GM21619 (cell line): ENCODE data around the gene EPB41L4A.

Experiments
- ATAC-seq: cut with Tn5 transposase; IDR thresholded peaks from one replicate; pipeline ENCODE4 v1.9.1; 2021; ENCODE audit not compliant: unreplicated experiment

Gene EPB41L4A

DNA sequence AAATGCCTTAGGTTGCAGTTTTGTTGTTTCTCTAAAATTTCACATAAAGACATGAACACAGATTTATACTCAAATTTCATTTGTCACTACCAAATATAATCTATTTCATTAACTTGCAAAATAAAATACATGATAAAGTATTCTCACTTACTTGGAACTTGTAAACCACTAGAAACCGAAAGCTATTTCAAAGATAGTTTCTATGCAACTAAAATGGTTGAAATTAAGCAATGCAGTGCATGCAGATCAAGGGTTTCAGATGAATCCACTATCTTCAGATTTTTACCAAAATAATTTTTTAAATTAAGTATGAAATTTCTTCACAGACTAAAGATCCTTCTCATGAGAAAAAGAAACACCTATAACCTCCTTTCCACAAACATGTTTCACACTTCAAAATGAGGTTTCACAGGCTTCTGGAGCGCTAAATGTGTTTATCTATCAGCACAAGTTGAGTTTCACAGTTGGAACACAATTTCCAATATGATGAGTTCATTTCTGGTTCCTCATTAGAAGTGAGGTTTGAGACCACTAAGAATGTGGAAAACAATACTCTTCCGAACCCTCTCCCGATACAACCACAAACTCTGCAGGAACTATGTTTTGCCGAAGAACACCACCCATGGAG is 63.9 kb downstream of the EPB41L4A start:
- no peak for ATAC-seq

DNA sequence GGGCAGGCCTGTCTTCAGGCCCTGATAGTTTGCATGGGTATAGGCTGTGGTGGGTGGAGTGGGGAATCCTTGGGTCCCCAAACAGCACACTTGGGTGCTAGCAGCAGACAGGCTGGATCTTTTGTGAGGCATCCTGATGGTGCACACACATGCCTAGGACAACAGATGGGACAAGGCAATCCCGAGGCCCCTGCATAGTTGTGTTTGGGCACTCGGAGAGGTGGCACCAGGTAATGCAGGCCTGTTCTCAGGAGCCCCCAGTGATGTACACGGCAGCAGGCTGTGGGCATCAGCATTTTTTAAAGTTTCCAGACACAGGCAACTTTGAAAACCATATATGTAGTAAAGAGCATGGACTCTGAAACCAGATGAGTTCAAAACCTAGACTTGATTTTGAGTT is 65.4 kb downstream of the EPB41L4A start:
- ATAC-seq = no peak

DNA sequence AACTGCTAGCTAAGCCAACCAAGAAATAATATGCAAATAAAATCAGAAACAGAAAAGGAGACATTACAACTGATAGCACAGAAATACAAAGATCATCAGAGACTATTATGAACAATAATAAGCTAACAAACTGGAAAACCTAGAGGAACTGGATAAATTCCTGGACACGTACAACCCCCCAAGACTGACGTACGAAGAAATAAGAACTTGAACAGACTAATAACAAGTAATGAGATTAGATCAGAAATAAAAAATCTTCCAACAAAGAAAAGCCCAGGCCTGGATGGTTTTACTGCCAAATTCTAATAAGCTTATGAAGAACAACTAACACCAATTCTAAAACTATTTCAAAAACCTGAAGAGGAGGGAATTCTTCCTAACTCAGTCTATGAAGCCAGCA is 67.9 kb downstream of the EPB41L4A start:
- no peak for ATAC-seq

DNA sequence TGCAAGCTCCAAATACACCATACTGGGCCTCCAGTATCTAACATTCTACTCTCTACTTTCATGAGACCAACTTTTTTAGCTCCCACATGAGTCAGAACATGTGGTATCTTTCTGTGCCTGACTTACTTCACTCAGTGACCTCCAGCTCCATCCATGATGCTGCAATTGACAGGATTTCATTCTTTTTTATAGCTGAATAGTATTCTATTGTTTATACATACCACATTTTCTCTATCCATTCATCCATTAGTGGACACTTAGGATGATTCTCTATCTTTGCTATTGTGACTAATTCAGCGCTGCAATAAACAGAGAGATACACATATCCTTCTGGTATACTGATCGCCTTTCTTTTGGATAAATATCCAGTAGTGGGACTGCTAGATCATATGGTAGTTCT is 68.5 kb downstream of the EPB41L4A start:
- ATAC-seq = no peak

DNA sequence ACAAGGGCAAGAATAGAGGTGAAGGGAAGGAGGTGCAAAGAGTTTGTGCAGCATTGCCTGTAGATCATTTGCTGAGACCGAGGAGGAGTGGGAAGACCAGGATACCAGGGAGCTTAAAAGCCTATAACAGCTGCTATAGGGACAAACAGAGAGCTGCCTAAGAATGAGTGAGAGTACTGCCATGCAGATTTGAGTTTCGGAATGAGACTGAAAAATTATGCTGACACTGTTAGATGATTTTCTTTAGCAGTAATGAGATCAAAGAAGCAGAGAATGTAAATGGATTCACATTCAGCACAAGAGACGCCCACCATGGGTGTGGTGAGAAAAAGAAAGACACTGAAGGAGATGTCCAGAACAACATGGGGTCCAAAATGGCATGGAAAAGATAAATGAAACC is 69.7 kb downstream of the EPB41L4A start:
- no peak for ATAC-seq

DNA sequence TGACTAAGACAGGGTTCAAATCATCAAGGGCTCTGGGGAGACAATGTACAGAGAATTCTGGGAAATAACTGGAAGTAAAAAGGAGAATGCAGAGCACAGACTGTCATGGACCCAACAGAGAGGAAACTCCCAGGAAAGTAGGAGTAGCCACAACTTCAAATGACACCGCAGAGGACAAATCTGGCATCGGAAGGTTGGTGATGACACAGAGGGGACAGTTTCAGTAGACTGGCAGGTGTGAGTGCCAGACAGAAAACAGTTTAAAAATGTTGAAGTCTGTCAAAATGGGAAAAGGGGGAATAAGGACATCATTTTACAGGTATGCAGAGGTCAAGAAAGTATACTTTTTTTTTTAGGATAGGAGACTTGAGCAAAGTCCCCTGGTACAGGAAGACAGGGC is 70.2 kb downstream of the EPB41L4A start:
- ATAC-seq = no peak

DNA sequence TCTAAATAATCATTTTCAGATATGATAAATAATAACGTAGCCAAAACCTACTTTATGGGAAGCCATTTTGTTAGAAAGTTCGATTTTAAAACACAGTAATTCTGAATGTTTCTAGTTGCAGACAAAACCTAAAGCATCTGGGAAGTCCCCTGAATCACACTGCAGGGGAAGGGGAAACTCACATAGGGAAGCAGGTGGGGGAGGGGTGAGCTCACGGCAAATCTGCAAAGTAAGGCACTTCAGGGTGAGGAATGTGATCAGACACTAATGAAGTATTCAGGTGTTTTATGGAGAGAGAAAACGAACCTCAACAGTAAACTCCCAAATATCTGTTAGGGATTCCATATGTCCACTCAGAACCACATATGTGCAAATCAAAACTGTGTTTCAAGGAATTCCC is 70.7 kb downstream of the EPB41L4A start:
- ATAC-seq = no peak

DNA sequence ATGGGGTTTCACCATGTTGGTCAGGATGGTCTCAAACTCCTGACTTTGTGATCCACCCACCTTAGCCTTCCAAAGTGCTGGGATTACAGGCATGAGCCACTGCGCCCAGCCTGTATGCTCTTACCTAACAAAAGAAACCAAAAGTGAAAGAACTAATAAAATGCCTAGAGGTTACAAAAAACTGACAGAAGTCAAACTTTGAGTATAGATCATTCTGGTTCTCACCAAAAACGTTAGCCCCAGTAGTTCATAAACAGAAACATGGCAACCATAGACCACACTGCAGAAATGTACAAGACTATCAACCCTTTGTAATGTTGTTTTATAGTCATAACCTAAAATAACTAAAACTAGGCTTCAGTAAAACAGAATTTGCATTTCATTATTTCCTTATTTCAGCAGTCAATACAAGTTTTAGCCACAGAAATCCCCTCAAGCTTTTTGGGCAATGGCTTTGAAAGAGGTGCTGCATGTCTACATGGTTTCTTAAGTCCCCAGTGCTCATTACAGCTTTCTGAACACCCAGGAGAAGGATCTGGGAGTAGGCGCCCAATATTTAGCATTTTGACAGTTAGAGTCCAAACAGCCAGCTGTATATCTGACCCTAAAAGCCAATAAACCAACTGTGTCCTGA is 72.5 kb downstream of the EPB41L4A start:
- ATAC-seq = peak; percentile 73

DNA sequence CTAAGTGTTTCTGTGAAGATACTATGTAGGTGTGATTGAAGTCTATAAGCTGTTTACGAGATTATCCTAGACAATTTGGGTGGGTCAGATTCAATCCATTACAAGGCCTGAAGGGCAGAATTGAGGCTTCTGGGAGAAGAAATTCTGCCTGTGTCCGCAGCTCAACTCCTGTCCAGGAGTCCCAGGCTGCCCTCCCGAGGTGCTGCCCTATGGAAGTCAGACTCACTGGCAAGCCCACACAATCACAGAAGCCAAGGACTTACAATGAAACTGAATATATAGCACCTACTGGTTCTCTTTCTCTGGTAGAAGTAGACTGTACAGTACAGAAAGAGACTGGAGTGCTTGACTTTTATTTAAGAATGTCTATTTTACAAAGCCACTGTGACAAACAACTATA is 74.5 kb downstream of the EPB41L4A start:
- ATAC-seq = no peak

DNA sequence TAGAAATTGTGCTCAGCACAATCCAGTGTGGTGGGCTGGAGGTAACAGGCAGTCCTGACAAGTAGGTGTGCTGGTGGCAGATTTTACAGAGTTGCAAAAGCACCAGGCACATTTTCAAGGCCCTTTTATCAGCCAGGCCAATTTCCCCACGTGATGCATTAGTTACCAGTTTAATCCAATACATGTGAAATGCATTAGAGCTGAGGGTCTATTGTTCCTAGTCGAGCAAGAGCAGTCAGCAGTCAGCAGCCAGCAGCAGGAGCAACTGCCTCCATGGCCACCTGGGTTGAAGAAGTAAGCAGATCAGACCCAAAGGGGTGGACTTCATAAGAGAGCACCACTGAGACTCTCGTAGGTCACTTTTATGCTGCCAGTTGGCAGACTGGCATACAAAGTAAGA is 76.7 kb downstream of the EPB41L4A start:
- ATAC-seq = no peak

DNA sequence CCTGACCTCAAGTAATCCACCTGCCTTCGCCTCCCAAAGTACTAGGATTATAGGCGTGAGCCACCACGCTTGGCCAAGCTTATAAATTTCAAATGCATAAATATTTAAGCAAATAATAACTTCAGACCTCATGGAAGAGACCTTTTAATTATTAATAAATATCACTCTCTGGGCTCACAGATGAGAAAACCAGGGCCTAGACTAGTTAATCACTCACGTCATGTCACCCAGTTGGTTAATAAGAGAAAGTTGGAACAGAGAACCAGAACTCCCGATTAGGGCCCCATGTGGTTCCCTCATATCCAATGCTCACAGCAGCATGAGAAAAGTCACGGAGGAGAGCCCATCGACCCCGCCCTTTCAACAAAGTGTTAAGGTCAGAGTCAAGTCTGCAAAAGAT is 79.3 kb downstream of the EPB41L4A start:
- ATAC-seq = no peak

DNA sequence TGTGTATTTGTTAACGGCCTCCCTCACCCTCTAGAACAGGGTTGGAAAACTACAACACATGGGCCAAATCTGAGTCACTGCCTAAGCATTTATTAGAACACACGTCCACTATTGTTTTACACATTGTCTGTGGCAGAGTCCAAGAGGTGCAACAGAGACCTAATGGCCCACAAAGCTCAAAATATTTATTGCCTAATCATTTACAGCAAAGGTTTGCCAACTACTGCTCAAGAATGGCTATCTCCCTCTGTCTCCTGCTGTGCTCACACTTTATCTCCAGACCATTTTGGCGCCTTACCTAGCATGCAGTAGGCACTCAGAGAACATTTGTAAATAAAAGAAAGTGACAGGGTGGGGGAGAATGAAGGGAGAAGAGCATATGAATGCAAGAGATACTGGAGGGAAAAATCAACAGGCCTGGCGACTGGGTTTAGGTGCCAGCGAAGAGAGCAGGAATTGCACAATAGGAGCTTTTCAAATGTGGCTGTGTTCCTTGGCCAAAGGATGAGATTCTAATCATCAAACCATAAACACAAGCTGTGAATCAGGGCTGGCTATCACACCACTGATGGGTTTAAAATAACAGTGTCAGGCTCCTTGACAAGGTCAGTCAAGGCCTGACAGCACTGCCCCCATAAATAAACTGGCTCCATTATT is 80.3 kb downstream of the EPB41L4A start:
- no peak for ATAC-seq

DNA sequence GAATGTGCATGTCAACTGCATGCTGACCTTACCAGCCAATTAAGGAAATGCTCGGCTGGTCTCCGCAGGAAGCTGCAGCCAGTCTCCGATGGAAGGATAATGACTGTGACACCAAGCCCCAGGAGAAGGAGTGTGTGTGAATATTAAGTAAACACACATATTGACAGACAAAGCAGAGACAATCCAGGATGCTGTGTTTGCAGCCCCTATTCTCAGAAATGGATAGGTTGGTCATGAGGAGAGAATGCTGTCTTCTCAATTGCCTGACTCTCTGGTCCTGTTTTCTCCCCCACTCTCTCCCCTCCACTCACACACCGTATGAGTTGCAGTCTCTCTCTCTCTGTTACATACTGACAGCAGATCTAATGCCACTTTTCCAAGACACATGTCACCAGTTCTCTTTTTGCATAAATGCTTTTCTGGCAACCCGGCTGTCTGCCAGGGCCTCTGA is 85.7 kb downstream of the EPB41L4A start:
- no peak for ATAC-seq

DNA sequence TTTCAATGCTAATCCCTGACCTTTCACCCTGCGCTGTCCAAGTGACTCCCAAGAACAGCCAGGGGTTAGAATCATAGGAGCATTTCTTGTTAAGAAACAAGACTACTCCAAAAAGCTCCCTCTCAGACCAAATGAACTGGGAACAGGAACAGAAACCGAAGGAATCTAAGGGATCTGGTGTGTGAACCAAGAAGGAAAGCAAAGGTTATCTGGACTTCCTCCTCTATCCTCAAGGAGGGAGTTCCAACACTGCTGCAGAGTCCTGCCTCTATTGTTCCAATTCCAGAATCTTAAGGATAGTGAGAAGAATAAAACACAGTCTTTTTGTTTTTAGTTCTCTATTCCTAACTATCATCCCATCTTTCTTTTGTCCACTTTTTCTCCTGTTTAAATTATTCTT is 87.2 kb downstream of the EPB41L4A start:
- ATAC-seq = no peak

DNA sequence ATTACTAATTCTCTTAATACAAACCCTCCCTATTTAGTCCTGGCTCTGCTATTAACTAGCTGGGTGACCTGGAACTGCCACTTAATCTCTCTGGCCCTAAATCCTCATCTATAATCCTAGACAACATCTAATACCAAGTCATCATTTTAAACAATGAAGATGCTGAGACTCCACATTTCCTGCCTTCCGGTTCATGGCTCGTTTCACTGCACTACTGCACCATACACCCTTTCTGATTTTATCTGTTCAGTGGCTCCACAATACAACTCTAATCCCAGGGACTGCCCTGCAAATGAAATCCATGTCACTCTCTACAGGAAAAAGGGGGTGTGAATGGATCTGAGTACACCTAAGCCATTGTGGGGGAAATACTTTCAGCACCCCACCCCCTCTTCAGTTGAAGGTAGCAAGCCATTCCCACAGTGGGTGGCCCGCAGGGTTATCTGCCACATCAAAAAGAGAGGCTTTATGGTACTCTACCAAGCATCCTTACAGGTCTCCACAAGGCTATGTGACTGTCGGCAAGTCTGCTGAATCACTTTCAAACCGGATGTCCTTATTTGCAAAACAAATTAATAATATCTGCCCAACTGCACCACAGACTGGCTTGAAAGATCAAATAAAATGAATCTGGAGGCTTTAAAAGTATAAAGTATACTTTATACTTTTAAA is 89.5 kb downstream of the EPB41L4A start:
- peak; percentile 99 for ATAC-seq

DNA sequence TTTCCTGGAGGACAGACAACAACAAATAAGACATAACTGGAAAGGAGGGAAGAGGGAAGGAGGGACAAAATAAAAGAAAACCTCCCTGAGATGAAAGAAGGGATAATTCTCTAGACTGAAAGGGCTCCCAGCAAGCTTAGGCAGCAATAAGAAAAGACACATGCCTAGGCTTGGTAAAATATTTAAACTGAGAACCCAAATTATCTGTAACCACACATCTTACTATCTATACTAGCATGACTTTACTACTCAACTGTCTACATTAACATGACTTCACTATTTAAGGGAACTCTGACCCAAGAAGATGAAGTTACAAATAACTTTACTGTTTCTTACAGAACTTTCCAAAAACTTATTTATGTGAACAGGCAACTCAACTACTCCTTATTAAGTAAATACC is 95.9 kb downstream of the EPB41L4A start:
- no peak for ATAC-seq

DNA sequence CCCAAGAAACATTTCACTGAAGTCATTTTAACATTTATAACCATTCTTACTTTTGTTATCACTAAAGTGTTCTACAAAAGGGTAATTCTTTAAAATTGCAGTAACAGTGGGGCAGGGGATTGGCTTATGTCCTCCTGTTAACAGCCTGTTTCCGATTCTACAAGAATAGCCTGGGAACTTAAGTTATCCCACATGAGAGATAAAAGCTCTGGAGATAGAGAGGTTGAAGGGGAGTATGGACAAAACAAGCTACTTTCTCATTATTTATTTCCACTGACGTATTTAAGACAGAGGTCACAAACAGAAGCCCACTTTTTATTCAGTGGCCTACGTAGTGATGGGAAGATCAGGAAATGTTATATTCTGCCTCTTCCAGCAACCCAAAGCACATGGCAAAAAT is 98.7 kb downstream of the EPB41L4A start:
- ATAC-seq = no peak

DNA sequence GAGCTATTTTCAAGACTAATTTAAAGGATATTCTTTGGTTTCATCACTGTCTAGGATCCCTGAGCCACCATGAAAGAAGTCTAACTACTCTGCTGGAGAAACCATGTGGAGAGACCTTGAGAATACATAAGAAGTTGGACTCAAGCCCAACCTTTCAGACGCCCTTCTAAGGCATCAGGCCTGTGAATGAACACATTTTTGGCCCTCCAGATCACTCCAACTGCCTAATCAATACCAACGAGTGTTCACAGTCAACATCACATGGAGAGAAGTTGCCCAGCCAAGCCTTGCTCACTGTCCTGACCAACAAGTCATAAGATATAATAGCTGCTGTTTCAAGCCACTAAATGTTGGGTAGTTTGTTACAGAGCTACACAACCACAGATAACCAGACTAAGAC is 100.7 kb downstream of the EPB41L4A start:
- ATAC-seq = no peak

DNA sequence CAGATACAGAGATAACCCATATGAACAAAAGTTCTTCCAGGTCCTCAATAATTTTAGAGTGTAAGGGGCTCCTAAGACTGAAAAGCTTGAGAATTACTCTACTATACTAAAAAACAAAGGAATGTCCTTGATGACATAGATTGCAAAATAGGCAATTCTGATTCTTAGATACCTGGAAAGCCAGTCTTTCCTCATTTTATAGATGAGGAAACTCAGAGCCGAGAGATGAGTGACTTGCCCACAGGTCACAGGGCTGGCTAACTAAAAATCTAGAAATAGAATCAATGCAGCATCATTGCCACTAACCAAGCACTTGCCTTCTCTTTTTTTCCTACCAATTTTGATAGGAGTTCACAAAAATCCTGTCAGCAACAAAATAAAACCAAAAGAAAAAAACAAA is 101.2 kb downstream of the EPB41L4A start:
- no peak for ATAC-seq

DNA sequence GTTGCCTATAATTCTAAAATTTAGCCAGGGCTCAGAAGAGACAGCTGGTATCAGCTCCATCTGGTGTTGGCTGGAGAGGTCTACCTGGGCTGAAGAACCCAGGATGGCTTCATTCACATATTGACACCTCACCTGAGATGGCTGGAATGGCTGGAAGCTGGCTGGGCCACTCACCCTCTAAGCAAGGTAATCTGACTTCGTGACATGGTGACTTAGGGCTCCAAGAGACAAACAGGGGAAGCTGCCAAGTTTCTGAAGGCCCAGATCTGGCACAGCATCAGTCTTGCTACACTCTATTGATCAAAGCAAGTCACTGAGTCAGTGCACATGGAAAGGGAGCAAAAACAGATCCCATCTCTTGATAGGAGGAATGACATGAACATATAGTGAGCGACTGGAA is 102.3 kb downstream of the EPB41L4A start:
- ATAC-seq = no peak

DNA sequence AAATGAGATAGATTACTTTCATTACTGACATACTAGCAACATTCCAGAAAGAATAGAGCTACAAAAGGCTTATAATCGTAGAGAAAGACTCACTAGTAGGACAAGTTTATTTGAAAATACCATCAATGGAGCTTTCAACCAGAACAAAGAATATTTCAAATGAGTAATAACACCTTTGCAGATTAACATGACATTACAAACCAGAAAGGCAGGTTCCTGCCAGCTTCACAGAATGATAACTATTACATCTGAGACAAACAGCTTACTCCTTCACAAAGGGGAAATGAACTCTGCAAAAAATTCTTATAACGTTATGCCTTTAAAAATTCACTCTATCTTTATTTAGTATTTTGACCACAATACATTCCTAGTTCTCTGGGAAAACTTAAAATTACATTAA is 103.1 kb downstream of the EPB41L4A start:
- ATAC-seq = no peak
